Liver (tissue), 9 donors: ENCODE data around the gene SERINC3. TPM values are rescaled to one million over a fixed set of nuclear protein-coding genes. Genes with fewer than 3 reads are reported as not detected.
A peak's percentile ranks its signal among the peaks of the same experiment; 100 is the strongest.
"Not testable (repeated sequence)": the region's sequence is repeated elsewhere in the genome, so short reads cannot be mapped to it uniquely, and the experiment has no call there.

Experiments used
- DNase-seq: peaks from one replicate; pipeline ENCODE4 v3.0.0-alpha.2; 2017; ENCODE audit warnings: low spot score
- H3K27ac ChIP-seq, 2 donors: one replicate each; pipeline ENCODE4 v1.7.0; 2013; ENCODE audit warnings: inconsistent platforms in 2 of 2, low read length in 2 of 2, control low read depth in 1 of 2, low read depth in 1 of 2, mild to moderate bottlenecking in 1 of 2
- H3K27me3 ChIP-seq, 4 donors: one replicate each; pipeline versions ENCODE4 v1.6.1 to v1.7.0; 2013; ENCODE audit warnings: low read length in 3 of 4, inconsistent platforms in 1 of 4, mild to moderate bottlenecking in 1 of 4, moderate library complexity in 1 of 4; ENCODE audit not compliant: control insufficient read depth in 4 of 4, insufficient read depth in 4 of 4
- H3K36me3 ChIP-seq, 4 donors: one replicate each; pipeline versions ENCODE4 v1.6.1 to v1.7.0; 2013; ENCODE audit warnings: low read length in 3 of 4, mild to moderate bottlenecking in 3 of 4, low read depth in 1 of 4, moderate library complexity in 1 of 4; ENCODE audit not compliant: control insufficient read depth in 4 of 4, insufficient read depth in 3 of 4
- H3K4me1 ChIP-seq, 4 donors: one replicate each; pipeline versions ENCODE4 v1.6.1 to v1.7.0; 2013; ENCODE audit warnings: low read length in 3 of 4, mild to moderate bottlenecking in 3 of 4, moderate library complexity in 1 of 4; ENCODE audit not compliant: control insufficient read depth in 4 of 4, insufficient read depth in 4 of 4
- H3K4me3 ChIP-seq, 3 donors: one replicate each; pipeline versions ENCODE4 v1.6.1 to v1.7.0; 2013; ENCODE audit warnings: low read length in 3 of 3, control low read depth in 1 of 3, low read depth in 1 of 3, mild to moderate bottlenecking in 1 of 3
- H3K9ac ChIP-seq, 2 donors: one replicate each; pipeline ENCODE4 v1.7.0; 2013; ENCODE audit warnings: low read length in 2 of 2, mild to moderate bottlenecking in 2 of 2, moderate library complexity in 2 of 2, control low read depth in 1 of 2, low read depth in 1 of 2
- H3K9me3 ChIP-seq, 4 donors: one replicate each; pipeline versions ENCODE4 v1.6.1 to v1.7.0; 2013; ENCODE audit warnings: low read length in 3 of 4; ENCODE audit not compliant: control insufficient read depth in 4 of 4
- EGR1 ChIP-seq, 2 donors: IDR thresholded peaks; 2 replicates each; pipeline ENCODE4 v1.6.1; 2016 to 2018; ENCODE audit warnings: antibody characterized with exemption in 2 of 2, low read depth in 2 of 2
- FOXA1 ChIP-seq: IDR thresholded peaks from 2 replicates; pipeline ENCODE4 v1.6.1; 2016; ENCODE audit warnings: antibody characterized with exemption
- FOXA2 ChIP-seq: IDR thresholded peaks from 2 replicates; pipeline ENCODE4 v1.6.1; 2016; ENCODE audit warnings: antibody characterized with exemption
- GABPA ChIP-seq, 2 donors: IDR thresholded peaks in 1 of 2; conservative IDR thresholded peaks in 1 of 2; 2 replicates each; pipeline ENCODE4 v1.6.1; 2016; ENCODE audit warnings: antibody characterized with exemption in 2 of 2, mild to moderate bottlenecking in 1 of 2, moderate library complexity in 1 of 2
- HNF4A ChIP-seq, 2 donors: conservative IDR thresholded peaks; 2 replicates each; pipeline ENCODE4 v1.6.1; 2016; ENCODE audit warnings: antibody characterized with exemption in 2 of 2, mild to moderate bottlenecking in 2 of 2
- HNF4G ChIP-seq: IDR thresholded peaks from 2 replicates; pipeline ENCODE4 v1.6.1; 2016; ENCODE audit warnings: antibody characterized with exemption
- JUND ChIP-seq, 2 donors: IDR thresholded peaks; 2 replicates each; pipeline ENCODE4 v1.6.1; 2016; ENCODE audit warnings: antibody characterized with exemption in 2 of 2
- NR2F2 ChIP-seq: IDR thresholded peaks from 2 replicates; pipeline ENCODE4 v1.6.1; 2016; ENCODE audit warnings: antibody characterized with exemption
- RAD21 ChIP-seq, 2 donors: IDR thresholded peaks; 2 replicates each; pipeline ENCODE4 v1.6.1; 2016; ENCODE audit warnings: antibody characterized with exemption in 2 of 2, mild to moderate bottlenecking in 2 of 2
- REST ChIP-seq: IDR thresholded peaks from 2 replicates; pipeline ENCODE4 v1.6.1; 2016; ENCODE audit warnings: antibody characterized with exemption, mild to moderate bottlenecking
- RXRA ChIP-seq, 2 donors: IDR thresholded peaks; 2 replicates each; pipeline ENCODE4 v1.6.1; 2017 to 2018; ENCODE audit warnings: antibody characterized with exemption in 2 of 2, mild to moderate bottlenecking in 1 of 2
- SP1 ChIP-seq: IDR thresholded peaks from 2 replicates; pipeline ENCODE4 v1.6.1; 2018; ENCODE audit warnings: antibody characterized with exemption, mild to moderate bottlenecking
- TAF1 ChIP-seq: conservative IDR thresholded peaks from 2 replicates; pipeline ENCODE4 v1.6.1; 2016; ENCODE audit warnings: antibody characterized with exemption, mild to moderate bottlenecking
- YY1 ChIP-seq: IDR thresholded peaks from 2 replicates; pipeline ENCODE4 v1.6.1; 2016; ENCODE audit warnings: antibody characterized with exemption, mild to moderate bottlenecking
- WGBS: extraction: QIAGEN DNeasy Blood & Tissue Kit; methylation state at CpG from one replicate; pipeline ENCODE4 v1.1.7; 2013; 5-methylcytosine and 5-hydroxymethylcytosine counted together
- polyA plus RNA-seq, 2 donors: library from polyadenylated mRNA; stranded (reverse) in 1 of 2; unstranded in 1 of 2; fragments of 200-250 nt in 1 of 2; fragments of >200 nt in 1 of 2; fragmentation: Nextera tagmentation in 1 of 2; extraction: Ambion mirVana in 1 of 2; gene quantifications; one replicate each; pipeline versions ENCODE4 v1.2.1 to v1.2.3, GENCODE V29; 2013 to 2015
- total RNA-seq, 2 donors: library from RNA; depleted of rRNA; stranded (reverse); fragments of >200 nt; gene quantifications; one replicate each; pipeline ENCODE4 v1.2.3, GENCODE V29; 2014
- TF ChIP-seq, protein P1 (sequence below): IDR thresholded peaks from 2 replicates; pipeline ENCODE4 v1.6.1; 2016; ENCODE audit warnings: antibody characterized with exemption
- TF ChIP-seq, protein P2 (sequence below): fragments of 150-350 bp; IDR thresholded peaks from 2 replicates; pipeline ENCODE4 v1.5.1; 2017; ENCODE audit warnings: improper control_type of control experiment, low read depth, low read length; ENCODE audit not compliant: missing input control
- TF ChIP-seq, protein P3 (sequence below): IDR thresholded peaks from 2 replicates; pipeline ENCODE4 v1.6.1; 2016; ENCODE audit warnings: antibody characterized with exemption
- TF ChIP-seq, protein P4 (sequence below): IDR thresholded peaks from 2 replicates; pipeline ENCODE4 v1.6.1; 2016; ENCODE audit warnings: antibody characterized with exemption
- donor health status: healthy.
- donor health status: healthy.
- donor health status: healthy.
- donor health status: healthy.
- donor health status: healthy.

Gene SERINC3
- total and polyA plus RNA-seq, 4 donors: 51.1 to 70.0 (median 58.5) TPM

DNA sequence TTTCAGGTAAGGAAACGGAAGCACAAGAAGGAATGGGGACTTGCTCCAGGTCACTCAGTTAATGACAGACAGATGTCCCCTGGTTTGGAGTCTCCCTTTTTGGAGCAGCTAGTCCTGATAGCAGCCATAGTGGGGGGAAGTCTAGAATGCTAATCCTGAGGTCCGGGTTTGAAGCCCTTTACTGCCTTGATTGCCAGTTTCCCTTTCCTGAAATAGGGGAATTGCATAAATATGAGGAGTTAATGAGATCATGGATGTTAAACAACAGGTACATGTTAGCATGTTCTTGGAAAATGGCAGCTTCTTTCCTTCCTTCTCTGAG lies 46.5 kb downstream of the SERINC3 start:
- Histone ChIP-seq H3K9me3 (no peaks in the 10 kb centered on the region), H3K4me3 (peak overlapping the region; percentile 51 to 93 (median 71)), H3K36me3 (no peaks in the 10 kb centered on the region), H3K4me1 (peaks cover 3 to 59% (median 42%) of the 10 kb centered on the region in 4 donors), H3K27ac (peak overlapping the region; percentile 68 to 96), H3K9ac (peak overlapping the region; percentile 4 to 89), H3K27me3 (no peaks in the 10 kb centered on the region)
- 23% methylated on average over 2 of the region's 2 CpGs for WGBS
- no peak for TF ChIP-seq RXRA (IDR thresholded peaks at IDR 0.05)
- TF ChIP-seq FOXA2: no peak
- peak; percentile 32 for TF ChIP-seq YY1
- no peak for TF ChIP-seq RAD21 (IDR thresholded peaks at IDR 0.05)
- no peak for DNase-seq

DNA sequence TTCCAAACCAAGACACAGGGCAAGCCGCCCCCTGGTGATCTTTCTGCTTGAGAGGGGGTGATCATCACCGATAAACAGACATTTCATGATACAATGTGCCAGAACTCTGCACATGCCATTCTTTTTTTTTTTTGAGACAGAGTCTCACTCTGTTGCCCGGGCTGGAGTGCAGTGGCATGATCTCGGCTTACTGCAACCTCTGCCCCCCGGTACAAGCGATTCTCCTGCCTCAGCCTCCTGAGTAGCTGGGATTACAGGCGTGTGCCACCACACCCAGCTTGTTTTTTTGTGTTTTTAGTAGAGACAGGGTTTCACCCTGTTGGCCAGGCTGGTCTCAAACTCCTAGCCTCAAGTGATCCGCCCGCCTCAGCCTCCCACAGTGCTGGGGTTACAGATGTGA lies 49.6 kb downstream of the SERINC3 start:
- not testable (repeated sequence) for H3K4me3 ChIP-seq, H3K27me3 ChIP-seq, H3K27ac ChIP-seq, H3K9ac ChIP-seq, DNase-seq, H3K36me3 ChIP-seq, H3K9me3 ChIP-seq
- H3K4me1 ChIP-seq: peaks cover 6 to 67% (median 55%) of the 10 kb centered on the region in 4 donors
- 78% methylated on average over 9 of the region's 9 CpGs for WGBS

DNA sequence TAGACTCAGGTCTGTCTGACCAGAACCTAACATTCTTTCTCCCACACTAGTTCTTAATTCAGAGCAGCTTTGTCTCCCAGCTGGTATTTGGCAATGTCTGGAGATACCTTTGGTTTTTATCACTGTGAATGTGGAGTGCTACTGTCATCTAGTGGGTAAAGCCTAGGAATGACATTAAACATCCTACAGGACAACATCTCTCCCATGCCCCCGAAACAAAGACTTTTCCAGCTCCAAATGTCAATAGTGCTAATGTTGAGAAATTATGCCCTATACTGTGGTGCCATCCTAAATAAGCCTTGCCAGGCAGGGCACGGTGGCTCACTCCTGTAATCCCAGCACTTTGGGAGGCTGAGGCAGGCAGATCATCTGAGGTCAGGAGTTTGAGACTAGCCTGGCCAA lies 50.4 kb downstream of the SERINC3 start:
- H3K4me1 ChIP-seq: peaks cover 10 to 67% (median 54%) of the 10 kb centered on the region in 4 donors
- no peaks in the 10 kb centered on the region for H3K27me3 ChIP-seq
- TF ChIP-seq RAD21 (IDR thresholded peaks at IDR 0.05): peak; percentile 96
- TF ChIP-seq EGR1 (IDR thresholded peaks at IDR 0.05; ENCODE audit: low read depth in 2 of 2): no peak
- TF ChIP-seq, protein P1, sequence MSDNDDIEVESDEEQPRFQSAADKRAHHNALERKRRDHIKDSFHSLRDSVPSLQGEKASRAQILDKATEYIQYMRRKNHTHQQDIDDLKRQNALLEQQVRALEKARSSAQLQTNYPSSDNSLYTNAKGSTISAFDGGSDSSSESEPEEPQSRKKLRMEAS: no peak
- peak; percentile 64 for TF ChIP-seq FOXA2
- TF ChIP-seq HNF4G: no peak
- peak; percentile 51 for TF ChIP-seq SP1
- TF ChIP-seq RXRA (IDR thresholded peaks at IDR 0.05): peak; percentile 35 to 57
- peak; percentile 39 for TF ChIP-seq FOXA1
- TF ChIP-seq, protein P2, sequence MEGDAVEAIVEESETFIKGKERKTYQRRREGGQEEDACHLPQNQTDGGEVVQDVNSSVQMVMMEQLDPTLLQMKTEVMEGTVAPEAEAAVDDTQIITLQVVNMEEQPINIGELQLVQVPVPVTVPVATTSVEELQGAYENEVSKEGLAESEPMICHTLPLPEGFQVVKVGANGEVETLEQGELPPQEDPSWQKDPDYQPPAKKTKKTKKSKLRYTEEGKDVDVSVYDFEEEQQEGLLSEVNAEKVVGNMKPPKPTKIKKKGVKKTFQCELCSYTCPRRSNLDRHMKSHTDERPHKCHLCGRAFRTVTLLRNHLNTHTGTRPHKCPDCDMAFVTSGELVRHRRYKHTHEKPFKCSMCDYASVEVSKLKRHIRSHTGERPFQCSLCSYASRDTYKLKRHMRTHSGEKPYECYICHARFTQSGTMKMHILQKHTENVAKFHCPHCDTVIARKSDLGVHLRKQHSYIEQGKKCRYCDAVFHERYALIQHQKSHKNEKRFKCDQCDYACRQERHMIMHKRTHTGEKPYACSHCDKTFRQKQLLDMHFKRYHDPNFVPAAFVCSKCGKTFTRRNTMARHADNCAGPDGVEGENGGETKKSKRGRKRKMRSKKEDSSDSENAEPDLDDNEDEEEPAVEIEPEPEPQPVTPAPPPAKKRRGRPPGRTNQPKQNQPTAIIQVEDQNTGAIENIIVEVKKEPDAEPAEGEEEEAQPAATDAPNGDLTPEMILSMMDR: peak; percentile 94
- TF ChIP-seq YY1: peak; percentile 37
- TF ChIP-seq, protein P3, sequence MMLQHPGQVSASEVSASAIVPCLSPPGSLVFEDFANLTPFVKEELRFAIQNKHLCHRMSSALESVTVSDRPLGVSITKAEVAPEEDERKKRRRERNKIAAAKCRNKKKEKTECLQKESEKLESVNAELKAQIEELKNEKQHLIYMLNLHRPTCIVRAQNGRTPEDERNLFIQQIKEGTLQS: no peak
- TF ChIP-seq, protein P4, sequence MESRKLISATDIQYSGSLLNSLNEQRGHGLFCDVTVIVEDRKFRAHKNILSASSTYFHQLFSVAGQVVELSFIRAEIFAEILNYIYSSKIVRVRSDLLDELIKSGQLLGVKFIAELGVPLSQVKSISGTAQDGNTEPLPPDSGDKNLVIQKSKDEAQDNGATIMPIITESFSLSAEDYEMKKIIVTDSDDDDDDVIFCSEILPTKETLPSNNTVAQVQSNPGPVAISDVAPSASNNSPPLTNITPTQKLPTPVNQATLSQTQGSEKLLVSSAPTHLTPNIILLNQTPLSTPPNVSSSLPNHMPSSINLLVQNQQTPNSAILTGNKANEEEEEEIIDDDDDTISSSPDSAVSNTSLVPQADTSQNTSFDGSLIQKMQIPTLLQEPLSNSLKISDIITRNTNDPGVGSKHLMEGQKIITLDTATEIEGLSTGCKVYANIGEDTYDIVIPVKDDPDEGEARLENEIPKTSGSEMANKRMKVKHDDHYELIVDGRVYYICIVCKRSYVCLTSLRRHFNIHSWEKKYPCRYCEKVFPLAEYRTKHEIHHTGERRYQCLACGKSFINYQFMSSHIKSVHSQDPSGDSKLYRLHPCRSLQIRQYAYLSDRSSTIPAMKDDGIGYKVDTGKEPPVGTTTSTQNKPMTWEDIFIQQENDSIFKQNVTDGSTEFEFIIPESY: no peak
- TF ChIP-seq NR2F2: no peak
- no peak for TF ChIP-seq TAF1
- peak in 1 of 2 donors; percentile 22 for TF ChIP-seq JUND (IDR thresholded peaks at IDR 0.05)
- peak in 1 of 2 donors; percentile 40 for TF ChIP-seq HNF4A (conservative IDR thresholded peaks at IDR 0.05)
- TF ChIP-seq REST: peak; percentile 35
- no peak for TF ChIP-seq GABPA (IDR thresholded peaks at IDR 0.05 in 1 of 2, conservative IDR thresholded peaks at IDR 0.05 in 1 of 2)
- H3K9ac ChIP-seq: no peak overlapping the region
- WGBS: 24% methylated on average over 2 of the region's 2 CpGs
- peak overlapping the region; percentile 92 to 94 for H3K27ac ChIP-seq
- no peak for DNase-seq
- no peaks in the 10 kb centered on the region for H3K36me3 ChIP-seq
- no peaks in the 10 kb centered on the region for H3K9me3 ChIP-seq
- peak overlapping the region in 1 of 3 donors; percentile 21 for H3K4me3 ChIP-seq
